Body of pancreas (tissue), 4 donors: ENCODE data around the gene HOXB3.

Experiments used
- POLR2A ChIP-seq, 3 donors: fragments of 450-650 bp; IDR thresholded peaks; one replicate each; pipeline ENCODE4 v1.6.1; 2016; ENCODE audit warnings: antibody characterized with exemption in 3 of 3, mild to moderate bottlenecking in 2 of 3
- TF ChIP-seq, protein P1 (sequence below), 7 experiments: fragments of 450-650 bp in 4 of 7; fragments of 200-600 bp in 3 of 7; sonication (generic) in 3 of 7; IDR thresholded peaks; one replicate each; pipeline ENCODE4 v1.5.1; 2016 to 2019; ENCODE audit warnings: antibody characterized with exemption in 7 of 7

DNA sequence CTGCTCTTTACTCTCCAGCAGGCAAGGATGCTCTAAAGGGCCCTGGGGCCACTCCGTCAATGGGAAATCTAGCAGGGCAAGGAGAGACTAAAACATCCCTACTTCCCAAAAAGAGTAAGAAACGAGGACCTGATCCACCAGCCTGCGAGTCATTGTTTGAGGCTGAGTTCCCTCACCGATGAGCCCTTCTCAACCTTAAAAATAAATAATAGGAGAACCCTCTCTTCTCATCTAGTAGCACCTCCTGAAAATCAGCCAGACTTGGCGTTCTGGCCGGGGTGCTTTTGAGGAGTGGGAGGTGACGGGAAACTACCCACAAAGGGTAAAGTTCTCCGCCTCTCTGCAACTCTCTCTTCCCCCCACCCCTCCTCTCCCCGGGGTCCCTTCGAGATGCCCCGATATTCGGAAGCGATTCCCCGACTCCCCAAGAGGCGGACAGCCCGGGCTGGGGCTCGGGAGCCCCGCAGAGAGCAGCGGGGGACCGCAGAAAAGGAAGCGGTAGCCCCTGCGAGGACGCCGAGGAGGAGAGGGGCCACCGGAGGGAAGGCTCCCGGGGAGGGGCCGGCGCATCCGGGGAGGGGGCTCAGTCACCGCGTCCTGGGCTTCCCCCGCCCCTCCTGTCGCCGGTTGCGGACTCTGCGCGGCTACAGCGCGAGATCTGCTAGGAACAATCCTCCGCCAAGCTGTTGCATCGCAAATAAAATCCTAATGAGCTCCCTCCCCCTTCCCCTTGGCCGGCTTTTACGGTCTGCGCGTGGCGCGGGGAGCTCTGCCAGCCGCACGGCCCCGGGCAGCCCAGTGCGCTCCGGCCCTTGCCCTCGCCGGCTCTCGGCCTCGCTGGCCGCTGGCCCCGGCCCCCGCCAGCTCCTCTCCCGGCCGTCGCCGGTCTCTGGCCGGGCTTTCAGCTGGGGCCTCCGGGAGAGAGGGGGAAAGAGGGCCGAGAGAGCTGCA lies 34.8 kb upstream of the HOXB3 start:
- TF ChIP-seq POLR2A (IDR thresholded peaks at IDR 0.05) = no peak
- TF ChIP-seq, protein P1, sequence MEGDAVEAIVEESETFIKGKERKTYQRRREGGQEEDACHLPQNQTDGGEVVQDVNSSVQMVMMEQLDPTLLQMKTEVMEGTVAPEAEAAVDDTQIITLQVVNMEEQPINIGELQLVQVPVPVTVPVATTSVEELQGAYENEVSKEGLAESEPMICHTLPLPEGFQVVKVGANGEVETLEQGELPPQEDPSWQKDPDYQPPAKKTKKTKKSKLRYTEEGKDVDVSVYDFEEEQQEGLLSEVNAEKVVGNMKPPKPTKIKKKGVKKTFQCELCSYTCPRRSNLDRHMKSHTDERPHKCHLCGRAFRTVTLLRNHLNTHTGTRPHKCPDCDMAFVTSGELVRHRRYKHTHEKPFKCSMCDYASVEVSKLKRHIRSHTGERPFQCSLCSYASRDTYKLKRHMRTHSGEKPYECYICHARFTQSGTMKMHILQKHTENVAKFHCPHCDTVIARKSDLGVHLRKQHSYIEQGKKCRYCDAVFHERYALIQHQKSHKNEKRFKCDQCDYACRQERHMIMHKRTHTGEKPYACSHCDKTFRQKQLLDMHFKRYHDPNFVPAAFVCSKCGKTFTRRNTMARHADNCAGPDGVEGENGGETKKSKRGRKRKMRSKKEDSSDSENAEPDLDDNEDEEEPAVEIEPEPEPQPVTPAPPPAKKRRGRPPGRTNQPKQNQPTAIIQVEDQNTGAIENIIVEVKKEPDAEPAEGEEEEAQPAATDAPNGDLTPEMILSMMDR (IDR thresholded peaks at IDR 0.05) = no peak
